Panc1 (cell line): Measurements from ENCODE around the gene C2orf80.

ENCODE experiments used
- CTCF ChIP-seq: fragments of 450-650 bp; IDR thresholded peaks from 2 replicates; pipeline ENCODE4 v1.5.1; 2017; ENCODE audit warnings: mild to moderate bottlenecking
- SIN3A ChIP-seq: IDR thresholded peaks from 2 replicates; pipeline ENCODE4 v1.6.1; 2012; ENCODE audit warnings: low read depth, mild to moderate bottlenecking, low read length, moderate library complexity, borderline replicate concordance; ENCODE audit not compliant: insufficient read depth
- TCF7L2 ChIP-seq: IDR thresholded peaks from 2 replicates; pipeline ENCODE4 v1.6.1; 2011; ENCODE audit warnings: mild to moderate bottlenecking, low read depth, low read length, inconsistent platforms

- TF ChIP-seq CTCF (no peak), TCF7L2 (no peak), SIN3A (no peak)
Observed at GRCh38 chr2:208136716-208137094, 53.1 kb downstream of the C2orf80 start.
